ENCODE data around the gene FARP1.

The FARP1 gene

GRCh38 chr13:98233127-98233526 lies 90.2 kb downstream of the FARP1 start:
- no peak for DNase-seq

- no peak for DNase-seq
Measured at GRCh38 chr13:98234348-98234747, 91.5 kb downstream of the FARP1 start.

- no peak for DNase-seq
Measured at GRCh38 chr13:98236197-98236596, 93.3 kb downstream of the FARP1 start.

GRCh38 chr13:98237331-98237730 lies 94.4 kb downstream of the FARP1 start:
- peak; percentile 66 for DNase-seq

- DNase-seq: peak; percentile 94
Measured at GRCh38 chr13:98239162-98240076, 96.5 kb downstream of the FARP1 start.

GRCh38 chr13:98240135-98240534 lies 97.2 kb downstream of the FARP1 start:
- DNase-seq: no peak

- no peak for DNase-seq
Measured at GRCh38 chr13:98240974-98241373, 98.1 kb downstream of the FARP1 start.

- DNase-seq: no peak
Measured at GRCh38 chr13:98241976-98242375, 99.1 kb downstream of the FARP1 start.

GRCh38 chr13:98242403-98242802 lies 99.5 kb downstream of the FARP1 start:
- DNase-seq: no peak

- DNase-seq: no peak
Measured at GRCh38 chr13:98243929-98244272, 101.0 kb downstream of the FARP1 start.

GRCh38 chr13:98246538-98247172 lies 103.8 kb downstream of the FARP1 start:
- DNase-seq: no peak

GRCh38 chr13:98251708-98252107 lies 108.8 kb downstream of the FARP1 start:
- no peak for DNase-seq

GRCh38 chr13:98252931-98253470 lies 110.1 kb downstream of the FARP1 start:
- no peak for DNase-seq

- no peak for DNase-seq
Measured at GRCh38 chr13:98253526-98253925, 110.6 kb downstream of the FARP1 start.

- DNase-seq: no peak
Measured at GRCh38 chr13:98254513-98254912, 111.6 kb downstream of the FARP1 start.

GRCh38 chr13:98258226-98258625 lies 115.3 kb downstream of the FARP1 start:
- DNase-seq: no peak

GRCh38 chr13:98260357-98261164 lies 117.7 kb downstream of the FARP1 start:
- DNase-seq: no peak

- no peak for DNase-seq
Measured at GRCh38 chr13:98261165-98261702, 118.3 kb downstream of the FARP1 start.

GRCh38 chr13:98262292-98262691 lies 119.4 kb downstream of the FARP1 start:
- DNase-seq: no peak

GRCh38 chr13:98263841-98264240 lies 120.9 kb downstream of the FARP1 start:
- no peak for DNase-seq

GRCh38 chr13:98264877-98265276 lies 122.0 kb downstream of the FARP1 start:
- no peak for DNase-seq

GRCh38 chr13:98265692-98266551 lies 123.0 kb downstream of the FARP1 start:
- no peak for DNase-seq
